Hepatocyte (in vitro differentiated cells): ENCODE measurements around the gene NABP2. TPM values are rescaled to one million over a fixed set of nuclear protein-coding genes. Genes with fewer than 3 reads are reported as not detected.

Experiments used
- DNase-seq: peaks from one replicate; pipeline ENCODE4 v3.0.0-alpha.2; 2016; ENCODE audit warnings: low spot score
- H2AFZ ChIP-seq: fragments of 200-600 bp; sonication (generic); 2 replicates; pipeline ENCODE4 v1.6.0; 2016; ENCODE audit warnings: antibody characterized with exemption, mild to moderate bottlenecking
- H3K27ac ChIP-seq: fragments of 200-600 bp; sonication (generic); 2 replicates; pipeline ENCODE4 v1.5.1; 2016; ENCODE audit warnings: mild to moderate bottlenecking
- H3K27me3 ChIP-seq: fragments of 200-600 bp; sonication (generic); 2 replicates; pipeline ENCODE4 v1.6.1; 2016
- H3K36me3 ChIP-seq: fragments of 200-600 bp; sonication (generic); replicated peaks from 2 replicates; pipeline ENCODE4 v1.5.1; 2016; ENCODE audit warnings: low read depth; ENCODE audit not compliant: insufficient read depth
- H3K4me1 ChIP-seq: fragments of 200-600 bp; sonication (generic); 2 replicates; pipeline ENCODE4 v1.5.1; 2016; ENCODE audit warnings: mild to moderate bottlenecking, moderate library complexity; ENCODE audit not compliant: insufficient read depth
- H3K4me2 ChIP-seq: fragments of 200-600 bp; sonication (generic); 2 replicates; pipeline ENCODE4 v1.6.0; 2016
- H3K4me3 ChIP-seq: fragments of 200-600 bp; sonication (generic); 2 replicates; pipeline ENCODE4 v1.5.1; 2016; ENCODE audit warnings: mild to moderate bottlenecking
- H3K79me2 ChIP-seq: fragments of 200-600 bp; sonication (generic); 2 replicates; pipeline ENCODE4 v1.6.0; 2017; ENCODE audit warnings: mild to moderate bottlenecking
- H3K9me2 ChIP-seq: fragments of 200-600 bp; sonication (generic); replicated peaks from 2 replicates; pipeline ENCODE4 v1.6.0; 2017; ENCODE audit warnings: mild to moderate bottlenecking; ENCODE audit not compliant: insufficient read depth
- H3K9me3 ChIP-seq: fragments of 200-600 bp; sonication (generic); 2 replicates; pipeline ENCODE4 v1.5.1; 2016; ENCODE audit warnings: low read depth, mild to moderate bottlenecking
- H4K20me1 ChIP-seq: fragments of 200-600 bp; sonication (generic); 2 replicates; pipeline ENCODE4 v1.6.0; 2016; ENCODE audit warnings: mild to moderate bottlenecking; ENCODE audit not compliant: insufficient read depth, poor library complexity, severe bottlenecking
- EZH2 ChIP-seq: fragments of 200-600 bp; sonication (generic); IDR thresholded peaks from 2 replicates; pipeline ENCODE4 v1.6.1; 2016; ENCODE audit warnings: antibody characterized with exemption, mild to moderate bottlenecking, borderline replicate concordance
- EZH2phosphoT487 ChIP-seq: fragments of 200-600 bp; sonication (generic); IDR thresholded peaks from one replicate; pipeline ENCODE4 v1.6.1; 2018; ENCODE audit warnings: antibody characterized with exemption, mild to moderate bottlenecking, low read depth, moderate library complexity; ENCODE audit not compliant: unreplicated experiment, severe bottlenecking
- WGBS: methylation state at CpG from one replicate; pipeline ENCODE4 v1.1.6; 2016; ENCODE audit warnings: low lambda C conversion rate; ENCODE audit errors: missing lambda C conversion rate; 5-methylcytosine and 5-hydroxymethylcytosine counted together
- polyA plus RNA-seq: library from polyadenylated mRNA; unstranded; fragments of >200 nt; fragmentation: Nextera tagmentation; extraction: Ambion mirVana; gene quantifications from 2 replicates; pipeline ENCODE4 v1.2.1, GENCODE V29; 2016
- total RNA-seq: library from RNA; depleted of rRNA; stranded (reverse); fragments of >200 nt; gene quantifications from 2 replicates; pipeline ENCODE4 v1.2.3, GENCODE V29; 2014
- TF ChIP-seq, protein P1 (sequence below): fragments of 200-600 bp; sonication (generic); IDR thresholded peaks from 2 replicates; pipeline ENCODE4 v1.5.1; 2016; ENCODE audit warnings: antibody characterized with exemption, mild to moderate bottlenecking; ENCODE audit not compliant: poor library complexity

The NABP2 gene
- total and polyA plus RNA-seq, 2 experiments from 2014 or later: 12.4 to 21.9 TPM

DNA sequence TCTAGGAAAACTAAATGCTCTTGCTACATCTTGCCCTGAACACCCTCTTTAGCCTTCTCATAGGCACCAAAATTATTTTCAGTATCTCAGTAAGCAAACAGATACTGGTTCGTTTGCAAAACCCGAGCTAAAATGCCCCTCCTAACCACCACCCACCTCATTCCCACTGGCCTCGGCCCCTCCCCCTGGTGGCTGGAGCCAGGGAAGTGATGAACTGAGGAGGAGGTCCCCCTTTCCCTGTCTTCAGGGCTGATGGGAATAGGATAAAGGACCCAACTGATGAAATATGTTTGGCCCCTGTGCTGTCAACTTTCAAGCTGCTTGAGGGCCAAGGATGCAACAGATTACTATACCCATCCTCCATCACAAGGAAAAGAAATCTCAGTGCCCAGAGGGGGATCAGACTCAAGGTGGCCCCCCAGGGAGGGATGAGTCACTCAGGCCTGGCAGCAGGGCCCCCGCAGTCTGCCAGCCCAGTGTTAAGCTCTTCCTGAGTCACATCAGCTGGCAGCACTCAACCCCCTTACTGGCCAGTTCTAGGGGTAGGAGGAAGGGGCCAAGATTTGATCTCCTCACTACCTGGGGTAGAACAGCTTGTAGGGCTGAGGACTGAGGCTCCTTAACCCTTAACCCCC is 32.3 kb downstream of the NABP2 start:
- H3K27ac ChIP-seq: no peak overlapping the region

GRCh38 chr12:56257071-56257470 is 32.9 kb downstream of the NABP2 start:
- no peaks in the 10 kb centered on the region for H3K9me2 ChIP-seq
- no peaks in the 10 kb centered on the region for H3K27me3 ChIP-seq
- no peaks in the 10 kb centered on the region for H3K9me3 ChIP-seq
- peak overlapping the region; percentile 93 for H3K4me2 ChIP-seq
- TF ChIP-seq EZH2: no peak
- TF ChIP-seq, protein P1, sequence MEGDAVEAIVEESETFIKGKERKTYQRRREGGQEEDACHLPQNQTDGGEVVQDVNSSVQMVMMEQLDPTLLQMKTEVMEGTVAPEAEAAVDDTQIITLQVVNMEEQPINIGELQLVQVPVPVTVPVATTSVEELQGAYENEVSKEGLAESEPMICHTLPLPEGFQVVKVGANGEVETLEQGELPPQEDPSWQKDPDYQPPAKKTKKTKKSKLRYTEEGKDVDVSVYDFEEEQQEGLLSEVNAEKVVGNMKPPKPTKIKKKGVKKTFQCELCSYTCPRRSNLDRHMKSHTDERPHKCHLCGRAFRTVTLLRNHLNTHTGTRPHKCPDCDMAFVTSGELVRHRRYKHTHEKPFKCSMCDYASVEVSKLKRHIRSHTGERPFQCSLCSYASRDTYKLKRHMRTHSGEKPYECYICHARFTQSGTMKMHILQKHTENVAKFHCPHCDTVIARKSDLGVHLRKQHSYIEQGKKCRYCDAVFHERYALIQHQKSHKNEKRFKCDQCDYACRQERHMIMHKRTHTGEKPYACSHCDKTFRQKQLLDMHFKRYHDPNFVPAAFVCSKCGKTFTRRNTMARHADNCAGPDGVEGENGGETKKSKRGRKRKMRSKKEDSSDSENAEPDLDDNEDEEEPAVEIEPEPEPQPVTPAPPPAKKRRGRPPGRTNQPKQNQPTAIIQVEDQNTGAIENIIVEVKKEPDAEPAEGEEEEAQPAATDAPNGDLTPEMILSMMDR: no peak
- no peak for TF ChIP-seq EZH2phosphoT487
- H4K20me1 ChIP-seq: peaks cover 12% of the 10 kb centered on the region
- peaks cover 31% of the 10 kb centered on the region for H3K79me2 ChIP-seq
- DNase-seq: no peak
- H2AFZ ChIP-seq: no peak overlapping the region
- peaks cover 18% of the 10 kb centered on the region for H3K4me1 ChIP-seq
- H3K4me3 ChIP-seq: peak overlapping the region; percentile 100
- H3K27ac ChIP-seq: peak overlapping the region; percentile 93
- WGBS: 48% methylated on average over 8 of the region's 8 CpGs
- no peaks in the 10 kb centered on the region for H3K36me3 ChIP-seq

More for the DNA sequence above, 32.3 kb downstream of the NABP2 start:
- peak overlapping the region; percentile 93 for H3K4me2 ChIP-seq
- H3K4me1 ChIP-seq: peaks cover 18% of the 10 kb centered on the region
- peaks cover 31% of the 10 kb centered on the region for H3K79me2 ChIP-seq
- no peaks in the 10 kb centered on the region for H3K36me3 ChIP-seq
- TF ChIP-seq, protein P1: no peak
- TF ChIP-seq EZH2phosphoT487 (no peak), EZH2 (no peak)
- H3K4me3 ChIP-seq: no peak overlapping the region
- no peak overlapping the region for H2AFZ ChIP-seq
- no peaks in the 10 kb centered on the region for H3K27me3 ChIP-seq
- no peaks in the 10 kb centered on the region for H3K9me3 ChIP-seq
- DNase-seq: no peak
- peaks cover 12% of the 10 kb centered on the region for H4K20me1 ChIP-seq
- WGBS: 39% methylated on average over 4 of the region's 4 CpGs
- no peaks in the 10 kb centered on the region for H3K9me2 ChIP-seq

DNA sequence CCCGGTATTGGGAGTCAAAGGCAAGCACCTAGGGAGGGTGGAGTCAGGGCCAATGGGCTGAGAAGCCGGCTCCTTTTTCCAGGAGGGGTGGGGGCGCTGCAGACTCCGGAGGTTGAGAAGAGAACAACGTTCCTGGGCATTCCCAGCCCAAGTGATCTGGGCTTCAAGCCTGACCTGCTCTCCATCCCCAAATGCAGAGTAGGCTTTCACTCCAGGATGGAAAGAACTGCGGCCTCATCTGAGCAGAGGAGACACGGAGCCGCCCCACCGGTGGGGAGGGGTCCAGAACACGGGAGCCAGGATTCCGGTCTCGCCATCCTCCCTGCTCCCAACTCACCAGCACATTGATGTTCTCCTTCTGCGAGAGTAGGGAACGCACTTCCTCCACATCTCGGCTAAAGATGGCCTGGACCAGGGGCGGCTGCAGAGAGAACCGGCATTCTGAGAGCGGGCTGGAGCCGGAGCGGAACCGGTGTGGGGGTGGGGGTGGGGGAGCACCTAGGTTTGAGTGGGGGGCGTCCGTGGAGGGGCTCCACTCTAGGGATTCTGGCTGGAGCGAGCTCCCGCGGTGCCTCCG is 33.4 kb downstream of the NABP2 start:
- WGBS: 1% methylated on average over 21 of the region's 27 CpGs
- Histone ChIP-seq H3K27ac (peak overlapping the region; percentile 93), H2AFZ (peak overlapping the region; percentile 99), H3K4me2 (peak overlapping the region; percentile 93), H3K9me2 (no peaks in the 10 kb centered on the region), H3K36me3 (no peaks in the 10 kb centered on the region), H3K27me3 (no peaks in the 10 kb centered on the region), H4K20me1 (peaks cover 12% of the 10 kb centered on the region), H3K79me2 (peaks cover 31% of the 10 kb centered on the region), H3K4me1 (peaks cover 18% of the 10 kb centered on the region), H3K9me3 (no peaks in the 10 kb centered on the region), H3K4me3 (peak overlapping the region; percentile 100)
- TF ChIP-seq EZH2phosphoT487 (no peak), EZH2 (no peak)
- TF ChIP-seq, protein P1: no peak
- DNase-seq: peak; percentile 61
